ENCODE measurements around the gene OLA1.

The OLA1 gene

GRCh38 chr2:174224665-174225288 lies 23.6 kb downstream of the OLA1 start:
- Histone ChIP-seq H3K27me3 (replicated peaks; ENCODE audit: control insufficient read depth, insufficient read depth, low read length) (no peaks in the 10 kb centered on the region), H3K4me3 (replicated peaks; ENCODE audit: low read depth, low read length) (no peak overlapping the region), H3K36me3 (ENCODE audit: control insufficient read depth, insufficient read depth, low read length) (peaks cover 5% of the 10 kb centered on the region)
- DNase-seq (ENCODE audit: extremely low read depth, insufficient read length), result no peak
- no peak for TF ChIP-seq CTCF (IDR thresholded peaks at IDR 0.05; ENCODE audit: insufficient read depth, low read length, poor library complexity, severe bottlenecking)

GRCh38 chr2:174224125-174224524 lies 24.2 kb downstream of the OLA1 start:
- no peak for DNase-seq (ENCODE audit: extremely low read depth, insufficient read length)
- H3K36me3 ChIP-seq (ENCODE audit: control insufficient read depth, insufficient read depth, low read length), result peaks cover 5% of the 10 kb centered on the region
- no peak for TF ChIP-seq CTCF (IDR thresholded peaks at IDR 0.05; ENCODE audit: insufficient read depth, low read length, poor library complexity, severe bottlenecking)
- H3K4me3 ChIP-seq (replicated peaks; ENCODE audit: low read depth, low read length), result no peak overlapping the region
- no peaks in the 10 kb centered on the region for H3K27me3 ChIP-seq (replicated peaks; ENCODE audit: control insufficient read depth, insufficient read depth, low read length)

GRCh38 chr2:174223388-174223787 lies 24.9 kb downstream of the OLA1 start:
- H3K36me3 ChIP-seq (ENCODE audit: control insufficient read depth, insufficient read depth, low read length), result peaks cover 5% of the 10 kb centered on the region
- no peak for TF ChIP-seq CTCF (IDR thresholded peaks at IDR 0.05; ENCODE audit: insufficient read depth, low read length, poor library complexity, severe bottlenecking)
- H3K27me3 ChIP-seq (replicated peaks; ENCODE audit: control insufficient read depth, insufficient read depth, low read length), result no peaks in the 10 kb centered on the region
- DNase-seq (ENCODE audit: extremely low read depth, insufficient read length), result no peak
- H3K4me3 ChIP-seq (replicated peaks; ENCODE audit: low read depth, low read length), result no peak overlapping the region

- Histone ChIP-seq H3K36me3 (ENCODE audit: control insufficient read depth, insufficient read depth, low read length) (peaks cover 5% of the 10 kb centered on the region), H3K4me3 (replicated peaks; ENCODE audit: low read depth, low read length) (no peak overlapping the region), H3K27me3 (replicated peaks; ENCODE audit: control insufficient read depth, insufficient read depth, low read length) (no peaks in the 10 kb centered on the region)
- DNase-seq (ENCODE audit: extremely low read depth, insufficient read length), result no peak
- TF ChIP-seq CTCF (IDR thresholded peaks at IDR 0.05; ENCODE audit: insufficient read depth, low read length, poor library complexity, severe bottlenecking), result no peak
Measured at GRCh38 chr2:174222154-174222553, 26.2 kb downstream of the OLA1 start.

GRCh38 chr2:174219321-174219720 lies 29.0 kb downstream of the OLA1 start:
- Histone ChIP-seq H3K4me3 (replicated peaks; ENCODE audit: low read depth, low read length) (no peak overlapping the region), H3K27me3 (replicated peaks; ENCODE audit: control insufficient read depth, insufficient read depth, low read length) (no peaks in the 10 kb centered on the region), H3K36me3 (ENCODE audit: control insufficient read depth, insufficient read depth, low read length) (peaks cover 2% of the 10 kb centered on the region)
- no peak for TF ChIP-seq CTCF (IDR thresholded peaks at IDR 0.05; ENCODE audit: insufficient read depth, low read length, poor library complexity, severe bottlenecking)
- no peak for DNase-seq (ENCODE audit: extremely low read depth, insufficient read length)

GRCh38 chr2:174218773-174219172 lies 29.6 kb downstream of the OLA1 start:
- DNase-seq (ENCODE audit: extremely low read depth, insufficient read length), result no peak
- Histone ChIP-seq H3K4me3 (replicated peaks; ENCODE audit: low read depth, low read length) (no peak overlapping the region), H3K27me3 (replicated peaks; ENCODE audit: control insufficient read depth, insufficient read depth, low read length) (no peaks in the 10 kb centered on the region), H3K36me3 (ENCODE audit: control insufficient read depth, insufficient read depth, low read length) (no peaks in the 10 kb centered on the region; the same call in 1 of the 2 replicates)
- no peak for TF ChIP-seq CTCF (IDR thresholded peaks at IDR 0.05; ENCODE audit: insufficient read depth, low read length, poor library complexity, severe bottlenecking)

Measured in GM06990 (cell line).